Retinal pigment epithelial cell (primary cell): Measurements from ENCODE around the gene COA4.
"Not testable (repeated sequence)": the region's sequence is repeated elsewhere in the genome, so short reads cannot be mapped to it uniquely, and the experiment has no call there.

Experiments used
- DNase-seq: peaks from one replicate; pipeline ENCODE4 v3.0.0-alpha.2; 2010; ENCODE audit warnings: low read depth
- H3K4me3 ChIP-seq: 2 replicates; pipeline ENCODE4 v1.5.1; 2011; ENCODE audit warnings: mild to moderate bottlenecking, low read length, control low read depth, moderate library complexity
- CTCF ChIP-seq: conservative IDR thresholded peaks from 2 replicates; pipeline ENCODE4 v1.5.1; 2011; ENCODE audit warnings: low read depth, low read length, control low read depth, inconsistent platforms

COA4 gene

GRCh38 chr11:73902303-73902702 is 25.7 kb upstream of the COA4 start:
- no peak for DNase-seq
- no peak overlapping the region for H3K4me3 ChIP-seq
- TF ChIP-seq CTCF, result no peak

GRCh38 chr11:73894725-73895335 is 18.2 kb upstream of the COA4 start:
- no peak overlapping the region for H3K4me3 ChIP-seq
- no peak for DNase-seq
- TF ChIP-seq CTCF, result no peak

GRCh38 chr11:73893041-73893440 is 16.4 kb upstream of the COA4 start:
- TF ChIP-seq CTCF, result no peak
- H3K4me3 ChIP-seq, result no peak overlapping the region
- DNase-seq, result no peak

- no peak overlapping the region for H3K4me3 ChIP-seq
- TF ChIP-seq CTCF, result no peak
- DNase-seq, result no peak
Measured at GRCh38 chr11:73889536-73889935, 12.9 kb upstream of the COA4 start.

GRCh38 chr11:73889019-73889418 is 12.4 kb upstream of the COA4 start:
- TF ChIP-seq CTCF, result no peak
- H3K4me3 ChIP-seq, result no peak overlapping the region
- DNase-seq, result no peak

- TF ChIP-seq CTCF, result no peak
- no peak for DNase-seq
- H3K4me3 ChIP-seq, result no peak overlapping the region
Measured at GRCh38 chr11:73888244-73888643, 11.6 kb upstream of the COA4 start.

- no peak for TF ChIP-seq CTCF
Measured at GRCh38 chr11:73883856-73884255, 7.2 kb upstream of the COA4 start.

GRCh38 chr11:73880449-73880848 is 3.8 kb upstream of the COA4 start:
- not testable (repeated sequence) for DNase-seq, H3K4me3 ChIP-seq

More at GRCh38 chr11:73883856-73884255, 7.2 kb upstream of the COA4 start:
- no peak for DNase-seq
- no peak overlapping the region for H3K4me3 ChIP-seq
